ENCODE results near the gene GNPTAB.

DNA sequence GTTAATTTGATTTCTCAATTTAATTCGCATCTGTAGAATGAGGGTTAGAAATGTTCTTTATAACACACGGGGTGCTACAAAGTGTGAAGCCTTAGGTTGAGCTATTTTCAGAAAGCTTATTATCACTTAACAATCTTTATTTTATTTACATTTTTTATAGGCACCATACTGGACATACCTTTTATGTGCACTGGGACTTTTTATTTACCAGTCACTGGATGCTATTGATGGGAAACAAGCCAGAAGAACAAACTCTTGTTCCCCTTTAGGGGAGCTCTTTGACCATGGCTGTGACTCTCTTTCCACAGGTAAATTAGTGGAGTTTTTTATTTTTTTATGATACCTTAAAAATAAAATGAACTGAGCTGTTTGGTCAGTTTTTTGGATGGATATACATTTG is 116.8 kb downstream of the GNPTAB start:
- TF ChIP-seq POLR2A (IDR thresholded peaks at IDR 0.05; ENCODE audit: low read length), result no peak
- TF ChIP-seq GATA1 (IDR thresholded peaks at IDR 0.05; ENCODE audit: low read depth, low read length), result no peak

Data from erythroblast (primary cell).